ENCODE data around the gene PPP2R5C.

DNA sequence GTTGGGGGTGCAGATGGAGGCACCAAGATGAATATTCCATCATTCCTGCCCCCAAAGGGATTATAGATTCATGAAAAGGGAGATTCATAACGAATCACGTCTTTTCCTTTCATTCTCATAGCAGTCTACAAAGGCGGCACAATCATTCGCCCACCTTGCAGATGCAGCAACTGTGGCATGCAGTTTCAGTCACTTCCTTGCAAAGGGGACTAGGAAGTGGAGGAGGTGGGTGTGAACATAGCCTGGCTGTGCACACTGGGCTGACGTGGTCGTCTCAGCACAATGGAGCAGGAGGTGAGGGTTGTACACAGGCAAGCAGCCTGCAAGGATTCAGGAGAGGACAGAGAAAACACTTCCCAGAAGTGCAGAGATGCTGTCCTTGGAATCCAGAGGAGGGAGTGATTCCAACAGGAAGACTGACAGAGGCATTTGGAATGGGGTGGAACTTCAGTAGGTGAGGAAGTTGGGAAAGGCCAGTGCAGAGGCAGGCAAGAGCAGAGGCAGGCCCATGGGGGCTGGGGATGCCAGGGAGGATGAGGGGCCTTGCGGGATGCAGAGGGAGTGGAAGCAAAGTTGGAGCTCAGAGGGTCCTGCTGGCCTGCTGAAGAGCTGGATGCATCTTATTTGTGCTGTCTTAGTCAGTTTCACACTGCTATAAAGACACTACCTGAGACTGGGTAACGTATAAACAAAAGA, 21.9 kb upstream of the PPP2R5C start:
- TF ChIP-seq, protein P1, sequence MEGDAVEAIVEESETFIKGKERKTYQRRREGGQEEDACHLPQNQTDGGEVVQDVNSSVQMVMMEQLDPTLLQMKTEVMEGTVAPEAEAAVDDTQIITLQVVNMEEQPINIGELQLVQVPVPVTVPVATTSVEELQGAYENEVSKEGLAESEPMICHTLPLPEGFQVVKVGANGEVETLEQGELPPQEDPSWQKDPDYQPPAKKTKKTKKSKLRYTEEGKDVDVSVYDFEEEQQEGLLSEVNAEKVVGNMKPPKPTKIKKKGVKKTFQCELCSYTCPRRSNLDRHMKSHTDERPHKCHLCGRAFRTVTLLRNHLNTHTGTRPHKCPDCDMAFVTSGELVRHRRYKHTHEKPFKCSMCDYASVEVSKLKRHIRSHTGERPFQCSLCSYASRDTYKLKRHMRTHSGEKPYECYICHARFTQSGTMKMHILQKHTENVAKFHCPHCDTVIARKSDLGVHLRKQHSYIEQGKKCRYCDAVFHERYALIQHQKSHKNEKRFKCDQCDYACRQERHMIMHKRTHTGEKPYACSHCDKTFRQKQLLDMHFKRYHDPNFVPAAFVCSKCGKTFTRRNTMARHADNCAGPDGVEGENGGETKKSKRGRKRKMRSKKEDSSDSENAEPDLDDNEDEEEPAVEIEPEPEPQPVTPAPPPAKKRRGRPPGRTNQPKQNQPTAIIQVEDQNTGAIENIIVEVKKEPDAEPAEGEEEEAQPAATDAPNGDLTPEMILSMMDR (IDR thresholded peaks at IDR 0.05) = no peak
- TF ChIP-seq POLR2A (IDR thresholded peaks at IDR 0.05) = no peak

Data from transverse colon (tissue), 3 donors.